KG1 (cell line): Measurements from ENCODE around the gene CALML6.

Experiments used
- DNase-seq: peaks from one replicate; lab custom pipeline; 2025; lab: John Stamatoyannopoulos, UW

Gene CALML6

DNA sequence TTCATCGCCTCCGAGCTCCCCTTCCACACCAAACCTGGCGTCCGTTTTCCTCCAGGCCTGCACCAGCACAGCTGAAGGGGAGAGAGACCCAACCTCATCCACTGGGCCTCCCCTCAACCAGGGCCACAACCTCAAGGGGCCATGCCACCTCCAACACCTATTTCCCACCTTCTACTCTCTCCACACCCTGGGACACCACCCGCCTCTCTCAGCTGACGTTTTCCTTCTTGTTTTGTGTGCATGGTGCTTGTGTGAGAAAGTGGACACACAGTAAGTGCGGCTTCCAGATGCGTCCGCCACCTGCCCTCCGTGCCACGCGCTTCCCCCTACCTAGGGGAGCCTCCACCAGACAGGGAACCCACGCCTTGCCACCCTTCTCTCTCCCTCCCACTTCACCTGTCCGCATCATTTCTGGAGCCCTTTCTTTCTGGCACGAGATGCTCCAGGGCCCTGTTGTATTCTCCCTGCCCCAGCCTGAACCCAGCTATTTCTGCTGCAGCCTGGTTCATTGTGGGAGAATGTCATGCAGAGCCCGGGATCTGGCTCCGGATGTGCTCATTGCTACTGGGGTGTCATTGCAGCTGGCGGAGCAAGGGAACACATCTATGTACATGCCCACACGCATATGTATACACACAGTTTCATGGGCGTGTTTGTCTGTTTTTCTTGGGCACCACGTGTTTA, 22.8 kb upstream of the CALML6 start:
- no peak for DNase-seq

DNA sequence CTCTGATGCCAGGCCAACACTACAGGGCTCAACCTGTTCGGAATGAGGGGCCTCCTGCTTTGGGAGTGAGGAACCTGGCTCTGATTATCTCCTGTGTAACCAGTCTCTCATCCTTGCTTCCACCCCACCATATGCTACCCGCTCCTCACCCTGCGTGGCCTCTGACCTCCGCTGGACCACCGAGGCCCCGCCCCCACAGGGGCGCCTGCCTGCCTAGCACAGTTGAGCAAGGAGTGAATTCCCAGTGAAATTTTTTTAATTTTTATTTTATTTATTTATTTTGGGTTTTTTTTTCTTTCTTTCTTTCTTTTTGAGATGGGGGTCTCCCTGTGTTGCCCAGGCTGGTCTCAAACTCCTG, 22.3 kb upstream of the CALML6 start:
- DNase-seq = no peak

DNA sequence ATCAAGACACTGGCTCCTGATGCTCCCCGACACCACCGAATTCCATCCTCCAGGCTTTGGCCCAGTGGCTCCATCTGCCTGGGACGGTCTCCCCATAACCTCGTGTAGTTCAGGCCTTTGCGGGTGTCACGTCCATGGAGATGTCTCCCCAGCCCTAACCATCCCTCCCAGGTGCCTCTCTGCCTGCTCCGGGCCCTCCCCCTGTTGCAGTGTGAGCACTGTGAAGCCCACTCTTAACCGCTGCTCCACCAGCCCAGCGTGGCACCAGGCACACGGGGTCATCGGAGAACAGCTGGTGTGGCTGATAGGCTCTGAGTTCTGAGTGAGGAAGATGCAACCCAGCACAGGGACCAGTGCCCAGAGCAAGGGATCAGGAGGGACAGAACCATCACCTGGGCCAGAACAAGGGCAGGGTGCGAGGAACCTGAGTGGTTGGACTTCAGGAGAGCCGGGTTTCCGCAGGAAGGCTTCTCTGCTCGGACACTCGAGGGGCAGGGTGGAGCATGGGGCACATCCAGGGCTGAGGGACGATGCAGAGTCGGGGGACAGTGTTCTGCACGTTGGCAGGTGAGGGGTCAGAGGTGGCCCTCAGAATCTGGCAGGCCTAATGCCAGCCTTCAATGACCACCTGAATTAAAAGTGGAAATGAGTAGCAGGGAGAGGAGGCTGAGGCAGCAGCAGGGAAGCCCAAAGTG, 21.6 kb upstream of the CALML6 start:
- DNase-seq = no peak

DNA sequence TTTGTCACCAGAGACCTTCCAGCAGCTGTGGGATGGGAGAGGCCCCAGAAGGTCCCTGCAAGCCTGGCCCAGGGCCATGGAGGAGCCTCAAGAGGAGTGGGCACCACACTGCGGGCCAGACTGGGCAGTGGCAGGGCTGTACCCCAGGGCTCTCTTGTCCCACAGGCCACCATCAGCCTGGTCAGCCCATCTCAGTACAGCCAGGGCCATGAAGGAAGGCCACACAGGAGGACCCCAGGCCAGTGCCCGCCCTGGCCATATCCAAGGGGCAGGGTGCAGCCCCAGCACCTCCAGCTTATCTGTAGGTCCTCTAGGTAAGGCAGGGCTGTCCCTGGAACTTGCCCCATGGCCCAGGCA, 21.1 kb upstream of the CALML6 start:
- DNase-seq = no peak

DNA sequence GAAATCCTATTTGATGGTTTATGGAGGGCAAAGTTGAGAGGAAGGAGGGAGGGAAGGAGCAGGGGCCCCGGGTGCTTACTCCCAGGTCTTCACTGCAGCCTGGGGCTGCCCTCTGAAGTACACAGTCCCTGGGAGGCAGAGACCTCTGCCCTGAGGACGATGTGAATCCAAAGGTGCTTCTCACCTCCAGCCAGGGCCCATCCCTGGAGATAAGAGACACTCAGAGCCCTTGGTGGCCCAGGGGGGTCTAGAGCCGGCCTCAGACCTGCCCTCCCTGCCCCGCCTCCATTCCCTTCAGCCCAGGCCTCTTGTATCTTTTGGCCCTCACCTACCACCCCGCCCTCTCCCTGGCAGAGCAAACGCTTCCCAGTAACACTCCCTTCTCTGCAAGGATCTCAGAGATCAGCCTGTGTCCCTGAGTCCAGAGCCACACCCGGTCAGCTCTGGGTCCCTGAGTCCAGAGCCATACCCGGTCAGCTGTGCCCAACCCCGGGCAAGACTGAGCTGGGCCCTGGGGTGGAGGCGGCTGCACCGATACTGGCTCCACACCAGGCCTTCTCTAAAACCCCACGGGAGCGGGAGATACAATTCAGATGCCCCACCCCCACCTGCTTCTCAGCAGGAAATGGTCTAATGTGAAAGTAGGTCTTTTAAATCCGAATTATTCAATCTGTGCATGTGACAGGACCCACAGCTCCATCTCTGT, 20.6 kb upstream of the CALML6 start:
- DNase-seq = no peak

DNA sequence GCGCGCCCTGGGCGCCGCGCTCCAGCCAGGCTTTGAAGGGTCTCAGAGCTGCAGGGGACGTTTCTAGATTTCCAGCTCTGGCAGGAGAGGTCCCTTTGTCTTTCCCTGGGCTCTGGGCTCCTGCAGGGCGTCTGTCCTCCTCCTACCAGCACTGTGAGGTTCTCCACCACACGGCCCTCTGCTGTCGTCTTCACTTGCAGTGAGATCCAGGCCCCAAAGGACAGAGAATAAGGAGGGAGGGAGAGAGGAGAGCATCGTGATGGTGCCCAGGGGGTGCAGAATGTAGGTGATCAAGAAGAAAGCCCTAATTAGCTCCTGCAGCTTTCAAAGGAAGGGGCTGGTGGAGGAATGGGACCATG, 20.0 kb upstream of the CALML6 start:
- DNase-seq = no peak

DNA sequence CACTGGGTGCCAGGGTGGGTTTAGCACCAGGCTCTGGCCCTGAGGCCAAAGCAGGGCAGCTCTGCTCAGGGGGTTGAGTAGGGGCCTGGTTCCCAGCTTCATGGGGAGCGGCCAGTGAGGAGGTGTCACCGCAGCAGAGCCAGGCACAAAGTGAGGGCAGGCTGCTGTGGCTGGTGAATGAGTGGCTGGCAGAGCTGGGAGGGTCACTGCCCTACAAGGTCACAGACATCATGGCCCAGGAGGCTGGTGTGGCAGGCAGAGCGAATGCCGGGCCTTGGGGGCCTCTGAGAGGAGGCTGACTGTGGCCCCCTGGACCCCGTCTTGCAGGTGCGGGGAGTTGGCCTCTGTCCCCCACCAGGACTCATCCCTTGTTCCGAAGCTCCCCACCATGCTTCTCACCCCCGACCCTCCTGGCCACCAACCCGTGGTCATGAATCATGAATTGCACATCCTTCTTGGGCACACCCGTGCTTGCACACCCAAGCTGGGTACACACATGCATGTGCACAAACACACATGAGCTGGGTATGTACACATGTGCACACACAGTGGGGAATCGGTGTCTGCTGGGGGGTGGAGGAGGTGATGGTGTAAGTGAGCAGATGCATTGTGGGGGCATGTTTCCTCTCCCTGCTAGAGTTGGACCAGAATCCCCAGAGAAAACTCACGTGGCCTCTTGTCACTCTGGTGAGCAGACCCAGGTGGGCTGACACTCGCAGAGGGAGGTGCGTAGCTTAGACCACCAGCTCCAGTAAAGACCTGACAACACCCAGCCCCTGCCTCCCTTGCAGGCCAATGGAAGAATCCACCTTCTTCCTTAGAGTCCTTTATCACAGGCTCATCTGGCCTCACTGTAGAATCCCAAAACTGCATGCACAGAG, 19.4 kb upstream of the CALML6 start:
- DNase-seq = no peak

DNA sequence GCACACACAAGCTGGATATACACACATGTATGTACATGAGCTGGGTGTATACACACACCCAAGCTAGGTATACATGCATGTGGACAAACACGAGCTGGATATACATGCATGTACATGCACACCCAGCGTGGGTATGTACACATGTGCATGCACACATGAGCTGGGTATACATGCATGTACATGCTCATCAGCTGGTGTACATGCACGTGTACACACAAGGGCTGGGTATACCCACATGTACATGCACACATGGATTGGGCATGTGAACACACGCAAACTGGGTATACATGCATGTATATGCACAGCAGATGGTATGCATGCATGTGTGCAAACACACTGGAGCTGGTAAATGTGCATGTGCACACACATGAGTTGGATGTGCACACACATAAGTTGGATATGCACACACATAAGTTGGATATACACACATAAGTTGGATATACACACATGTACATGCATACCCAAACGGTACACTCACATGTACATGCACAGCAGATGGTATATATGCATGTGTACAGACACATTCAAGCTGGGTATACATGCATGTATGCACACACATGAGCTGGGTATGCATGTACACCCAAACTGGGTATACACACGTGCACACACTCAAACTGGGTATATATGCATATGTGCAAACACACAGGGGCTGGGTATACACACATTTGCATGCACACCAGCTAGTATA, 16.7 kb upstream of the CALML6 start:
- no peak for DNase-seq

DNA sequence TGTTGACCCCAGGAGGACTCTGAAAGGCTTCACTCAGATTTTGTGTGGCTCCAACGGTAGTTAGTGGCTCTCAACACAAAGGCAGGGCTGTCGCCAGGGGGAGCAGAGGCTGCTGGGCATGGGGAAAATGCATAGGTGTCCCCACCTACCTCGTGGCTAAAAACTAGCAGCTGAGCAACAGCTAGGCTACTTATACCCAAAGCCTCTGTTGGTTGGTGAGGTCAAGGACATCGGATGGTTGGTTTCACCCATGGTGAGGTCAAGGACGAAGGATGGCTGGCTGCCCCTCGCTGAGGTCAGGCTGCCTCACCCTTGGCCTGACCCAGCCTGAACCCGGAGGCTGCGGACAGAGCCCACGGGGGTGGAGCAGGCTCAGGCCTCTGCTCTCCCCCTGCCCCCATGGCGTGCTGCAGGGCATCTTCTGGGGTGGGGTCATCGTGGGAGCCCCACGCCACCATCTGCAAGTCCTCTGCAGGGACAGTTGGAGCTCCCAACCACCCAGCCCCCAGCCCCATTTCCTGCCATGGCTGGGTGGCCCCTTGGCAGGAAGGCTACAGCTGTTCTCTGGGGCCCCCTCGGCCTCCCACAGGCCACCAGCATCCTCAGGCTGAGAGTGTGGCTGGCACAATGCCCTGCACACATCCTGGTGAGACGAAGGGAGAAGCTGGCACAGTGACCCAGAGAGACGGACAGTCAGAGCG, 15.6 kb upstream of the CALML6 start:
- DNase-seq = peak; percentile 37

DNA sequence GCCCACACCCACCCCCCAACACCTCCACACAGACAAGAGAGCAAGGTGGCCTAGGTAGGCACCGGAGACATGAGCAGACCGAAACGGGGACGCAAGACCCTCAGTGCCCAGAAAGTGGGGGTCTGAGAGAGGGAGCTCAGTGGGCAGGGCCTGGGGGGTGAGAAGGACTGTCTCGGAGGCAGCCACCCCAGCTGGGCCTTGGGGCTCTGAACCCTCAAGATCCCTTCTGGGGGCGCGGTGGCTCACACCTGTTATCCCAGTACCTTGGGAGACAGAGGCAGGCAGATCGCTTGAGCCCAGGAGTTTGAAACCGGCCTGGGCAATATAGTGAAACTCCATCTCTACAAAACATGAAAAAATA, 15.1 kb upstream of the CALML6 start:
- no peak for DNase-seq

DNA sequence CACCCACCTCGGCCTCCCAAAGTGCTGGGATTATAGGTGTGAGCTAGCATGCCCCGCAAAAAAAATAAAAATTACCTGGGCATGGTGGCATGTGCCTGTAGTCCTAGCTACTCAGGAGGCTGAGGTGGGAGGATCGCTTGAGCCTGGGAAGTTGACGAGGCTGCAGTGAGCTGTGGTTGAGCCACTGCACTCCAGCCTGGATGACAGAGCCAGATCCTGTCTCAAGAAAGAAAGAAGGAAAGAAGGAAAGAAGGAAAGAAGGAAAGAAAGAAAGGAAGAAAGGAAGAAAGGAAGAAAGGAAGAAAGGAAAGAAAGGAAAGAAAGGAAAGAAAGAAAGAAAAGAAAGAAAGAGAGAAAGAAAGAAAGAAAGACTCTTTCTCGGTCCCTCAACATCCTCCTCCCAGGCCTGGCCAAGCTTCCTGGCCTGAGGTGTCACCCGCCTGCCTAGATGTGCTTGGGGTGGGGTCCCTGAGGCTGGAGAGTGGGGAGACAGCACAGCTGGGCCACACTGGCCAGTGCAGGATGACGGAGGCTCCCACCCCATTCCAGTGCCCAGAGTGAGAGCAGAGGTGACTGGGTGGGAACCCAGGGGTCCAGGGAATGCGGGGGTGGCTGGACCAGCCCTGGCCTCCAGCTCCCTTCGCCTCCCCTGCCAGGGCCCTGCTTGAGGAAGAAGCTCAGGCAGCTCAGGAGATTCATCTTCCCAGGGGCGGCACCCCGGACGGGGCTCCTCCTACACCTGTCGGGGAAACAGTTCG, 14.0 kb upstream of the CALML6 start:
- no peak for DNase-seq

DNA sequence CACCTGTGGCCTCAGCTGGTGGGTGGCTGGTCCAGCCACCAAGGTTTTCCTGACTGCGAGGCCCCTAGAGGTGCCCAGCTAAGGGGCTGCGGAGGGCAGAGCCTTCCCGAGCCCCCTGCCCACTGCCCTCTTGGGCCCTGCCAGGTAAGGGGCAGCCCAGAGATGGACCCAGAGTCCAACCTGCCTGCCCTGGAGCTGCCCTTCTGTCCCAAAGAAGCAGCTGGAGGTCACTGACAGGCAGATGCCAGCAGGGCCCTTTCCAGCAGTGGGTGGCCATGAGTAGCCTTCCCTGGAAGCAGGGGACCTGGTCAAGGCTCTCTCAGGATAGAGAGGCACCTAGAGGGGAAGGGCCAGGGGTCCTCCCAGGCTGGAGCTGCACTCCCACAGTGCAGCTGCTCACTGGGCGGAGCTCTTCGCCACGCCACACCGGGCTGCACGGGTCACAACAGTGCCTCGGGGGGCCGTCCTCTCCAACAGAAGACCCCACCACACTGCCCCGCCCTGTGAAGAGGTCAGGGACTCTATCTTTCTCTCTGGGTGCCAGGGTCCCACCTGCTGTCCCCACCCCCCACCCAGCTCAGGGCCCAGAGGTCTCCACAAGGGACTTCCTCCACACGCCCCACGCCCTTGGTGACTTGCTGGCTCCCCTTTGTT, 13.3 kb upstream of the CALML6 start:
- no peak for DNase-seq

DNA sequence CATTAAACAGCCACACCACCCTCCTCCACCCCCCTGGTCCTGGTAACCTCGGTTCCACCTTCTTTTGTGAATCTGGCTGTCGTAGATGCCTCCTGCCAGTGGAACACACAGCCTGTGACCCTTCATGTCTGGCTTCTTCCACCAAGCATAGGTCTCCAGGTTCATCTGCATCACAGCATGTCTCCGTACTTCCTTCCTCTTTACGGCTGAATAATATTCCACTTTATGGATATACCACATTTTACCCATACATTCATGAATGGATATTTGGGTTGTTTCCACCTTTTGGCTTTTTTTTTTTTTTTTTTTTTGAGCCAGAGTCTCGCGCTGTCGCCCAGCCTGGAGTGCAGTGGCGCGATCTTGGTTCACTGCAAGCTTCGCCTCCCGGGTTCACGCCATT, 11.8 kb upstream of the CALML6 start:
- no peak for DNase-seq

DNA sequence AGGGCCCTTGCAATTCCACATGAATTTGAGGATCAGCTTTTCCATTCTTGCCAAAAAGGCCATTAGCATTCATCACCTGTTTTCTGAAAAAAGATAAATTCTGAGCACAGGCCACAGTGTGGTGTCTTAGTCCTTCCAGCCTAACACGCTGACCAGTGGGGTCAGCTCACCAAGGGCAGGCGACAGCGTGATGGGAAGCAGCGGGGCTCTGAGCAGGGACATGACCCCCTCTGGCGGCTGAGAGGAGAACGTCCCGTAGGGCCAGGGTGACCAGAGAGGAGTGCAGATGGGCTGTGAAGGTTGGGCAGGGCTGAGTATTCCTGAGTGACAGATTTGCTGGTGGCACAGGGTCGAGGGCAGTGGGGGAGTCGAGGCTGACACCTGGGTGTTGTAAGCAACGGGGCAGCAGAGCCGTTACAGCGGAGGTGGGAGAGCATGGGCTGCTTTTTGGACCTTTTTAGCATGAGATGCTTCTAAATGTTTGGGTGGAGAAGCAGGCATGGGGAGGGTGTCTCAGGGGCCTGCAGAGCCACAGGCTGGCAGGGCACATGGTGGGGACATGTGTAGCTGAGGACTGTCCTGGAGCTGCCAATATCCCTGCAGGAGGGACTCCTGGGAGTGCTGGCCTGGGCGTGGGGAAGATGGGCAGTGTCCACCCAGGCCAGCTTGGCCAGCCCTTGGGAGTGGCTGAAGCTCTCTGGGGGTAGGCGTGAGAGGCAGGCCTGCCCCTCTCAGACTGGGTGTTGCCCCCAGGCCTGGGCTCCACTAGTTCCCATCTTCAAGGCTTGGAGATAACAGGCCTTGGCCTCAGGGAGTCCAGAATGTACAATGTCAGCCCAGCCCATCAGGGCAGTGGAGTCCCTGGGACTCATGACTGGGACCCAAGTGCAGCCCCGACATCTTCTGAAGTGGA, 8.6 kb upstream of the CALML6 start:
- DNase-seq = no peak

DNA sequence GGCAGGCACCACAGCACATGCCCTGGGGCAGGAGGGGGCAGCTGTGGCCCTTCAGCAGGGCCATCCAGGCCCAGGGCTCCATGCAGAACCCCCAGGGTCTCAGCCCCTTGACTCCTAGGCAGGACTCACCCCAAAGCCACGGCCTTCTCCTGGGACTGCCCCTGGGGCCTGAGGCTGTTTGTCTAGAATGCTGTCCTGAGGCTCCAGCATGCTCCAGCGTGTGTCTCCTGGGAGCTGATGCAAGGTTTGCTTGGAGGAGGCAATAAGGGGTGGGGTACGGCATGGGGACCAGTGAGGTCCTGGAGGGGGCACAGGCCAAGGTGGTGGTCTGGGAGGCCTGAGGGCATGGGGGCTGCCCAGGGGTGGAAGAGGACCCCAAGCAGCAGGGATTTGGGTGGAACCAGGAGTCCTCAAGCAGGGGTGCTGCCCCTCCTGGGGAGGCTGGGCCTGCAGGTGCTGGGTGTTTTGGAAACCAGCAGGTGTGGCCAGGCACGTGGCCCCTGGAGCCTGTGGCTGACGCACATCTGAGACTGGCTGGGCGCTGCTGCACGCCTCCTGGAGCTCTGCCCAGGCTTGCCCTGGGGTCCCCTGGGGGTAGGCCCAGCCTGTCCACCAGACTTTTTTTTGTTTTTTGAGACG, 7.8 kb upstream of the CALML6 start:
- no peak for DNase-seq

DNA sequence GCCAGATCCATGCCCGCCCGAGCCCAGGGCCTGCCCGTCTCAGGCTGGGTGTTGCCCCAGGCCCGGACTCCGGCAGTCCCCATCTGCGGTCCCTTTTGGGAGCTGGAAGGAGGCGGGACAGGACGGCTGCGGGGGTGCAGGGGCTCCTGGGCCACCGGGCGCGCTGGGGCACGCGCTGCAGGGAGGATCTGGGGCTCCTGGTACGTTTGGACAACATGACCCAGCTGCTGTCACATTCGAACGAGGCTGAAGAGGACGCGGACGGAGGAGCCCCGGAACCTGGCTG, 6.6 kb upstream of the CALML6 start:
- DNase-seq = no peak

DNA sequence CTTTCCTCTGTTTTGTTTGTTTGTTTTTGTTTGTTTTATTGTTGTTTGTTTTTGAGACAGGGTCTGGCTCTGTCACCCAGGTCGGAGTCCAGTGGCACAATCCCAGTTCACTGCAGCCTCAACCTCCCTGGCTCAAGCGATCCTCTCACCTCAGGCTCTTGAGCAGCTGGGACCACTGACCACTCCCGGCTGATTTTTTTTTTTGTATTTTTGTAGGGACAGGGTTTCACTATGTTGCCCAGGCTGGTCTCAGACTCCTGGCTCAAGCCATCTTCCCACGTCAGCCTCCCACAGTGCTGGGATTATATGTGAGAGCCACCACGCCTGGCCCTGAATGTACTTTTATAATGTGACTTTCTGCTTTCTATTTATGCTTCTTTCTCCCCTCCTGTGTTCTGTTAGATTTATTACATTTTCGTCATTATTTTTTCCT, 5.0 kb upstream of the CALML6 start:
- no peak for DNase-seq

DNA sequence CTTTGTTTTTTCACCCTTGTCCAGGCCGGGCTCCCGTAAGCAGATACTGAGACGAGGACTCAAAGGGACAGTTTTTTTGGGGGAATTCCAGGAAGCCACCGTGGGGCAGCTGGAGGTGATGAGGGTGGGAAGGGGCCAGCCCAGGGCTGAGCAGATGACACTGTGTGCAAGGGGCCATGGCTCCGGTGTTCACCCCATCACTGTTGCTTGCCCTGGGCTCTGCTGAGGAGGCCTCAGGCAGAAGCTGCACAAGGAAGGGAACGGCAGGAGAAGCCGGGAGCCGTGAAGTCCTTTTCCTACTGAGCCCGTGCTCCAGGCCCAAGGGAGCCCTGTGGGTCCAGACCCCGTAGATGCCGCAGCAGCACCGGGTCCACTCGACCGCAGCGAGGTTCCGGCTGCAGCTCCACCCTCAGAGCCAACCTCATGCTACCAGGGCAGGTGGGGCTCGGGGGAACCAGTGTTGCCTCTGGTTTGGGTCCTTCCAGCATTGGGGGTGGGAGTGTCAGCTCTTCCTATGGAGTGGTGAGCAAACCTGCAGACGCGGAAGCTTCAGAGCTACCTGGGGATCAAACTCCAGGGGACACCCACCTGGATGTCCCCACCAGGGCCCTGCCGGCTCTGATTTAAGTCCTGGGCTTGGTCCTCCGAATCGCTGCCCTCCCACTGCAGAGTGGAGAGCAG, 4.3 kb upstream of the CALML6 start:
- DNase-seq = no peak
